Erythroblast (primary cell): ENCODE results near the gene DGKH.

Source experiments
- DNase-seq, 2 experiments: peaks; one replicate each; lab custom pipeline; 2025; lab: John Stamatoyannopoulos, UW
- GATA1 ChIP-seq: IDR thresholded peaks from 2 replicates; pipeline ENCODE4 v1.6.1; 2011; ENCODE audit warnings: low read depth, mild to moderate bottlenecking, control low read depth, low read length, moderate library complexity
- POLR2A ChIP-seq: IDR thresholded peaks from 2 replicates; pipeline ENCODE4 v1.6.1; 2011; ENCODE audit warnings: mild to moderate bottlenecking, low read length

Gene DGKH

GRCh38 chr13:42102961-42103865 lies 54.8 kb downstream of the DGKH start:
- TF ChIP-seq GATA1 (no peak), POLR2A (no peak)
- DNase-seq = no peak

GRCh38 chr13:42106998-42107397 lies 58.5 kb downstream of the DGKH start:
- TF ChIP-seq POLR2A = no peak
- no peak for DNase-seq

GRCh38 chr13:42107421-42107820 lies 59.0 kb downstream of the DGKH start:
- no peak for TF ChIP-seq POLR2A
- no peak for TF ChIP-seq GATA1
- no peak for DNase-seq

GRCh38 chr13:42108217-42108616 lies 59.8 kb downstream of the DGKH start:
- TF ChIP-seq POLR2A (no peak), GATA1 (no peak)
- DNase-seq = no peak

- no peak for DNase-seq
- TF ChIP-seq POLR2A (no peak), GATA1 (no peak)
Observed at GRCh38 chr13:42109957-42110356, 61.5 kb downstream of the DGKH start.

- peak; percentile 65 to 83 for DNase-seq
- TF ChIP-seq GATA1 (no peak), POLR2A (no peak)
Observed at GRCh38 chr13:42110410-42111155, 62.1 kb downstream of the DGKH start.

GRCh38 chr13:42112864-42113263 lies 64.4 kb downstream of the DGKH start:
- TF ChIP-seq GATA1 (no peak), POLR2A (no peak)
- no peak for DNase-seq

GRCh38 chr13:42113478-42113877 lies 65.0 kb downstream of the DGKH start:
- no peak for DNase-seq
- TF ChIP-seq GATA1 (no peak), POLR2A (no peak)

- TF ChIP-seq GATA1 (no peak), POLR2A (no peak)
- DNase-seq = no peak
Observed at GRCh38 chr13:42114278-42114677, 65.8 kb downstream of the DGKH start.

- no peak for DNase-seq
- TF ChIP-seq GATA1 (no peak), POLR2A (no peak)
Observed at GRCh38 chr13:42114912-42115311, 66.5 kb downstream of the DGKH start.

- TF ChIP-seq POLR2A = no peak
- no peak for TF ChIP-seq GATA1
- no peak for DNase-seq
Observed at GRCh38 chr13:42116225-42116624, 67.8 kb downstream of the DGKH start.

GRCh38 chr13:42119041-42119440 lies 70.6 kb downstream of the DGKH start:
- TF ChIP-seq GATA1 = no peak
- TF ChIP-seq POLR2A = no peak
- no peak for DNase-seq

- no peak for TF ChIP-seq GATA1
- no peak for TF ChIP-seq POLR2A
Observed at GRCh38 chr13:42119875-42120274, 71.4 kb downstream of the DGKH start.

GRCh38 chr13:42123600-42123999 lies 75.2 kb downstream of the DGKH start:
- no peak for TF ChIP-seq GATA1
- no peak for TF ChIP-seq POLR2A
- DNase-seq = no peak

More at GRCh38 chr13:42119875-42120274, 71.4 kb downstream of the DGKH start:
- no peak for DNase-seq

- no peak for TF ChIP-seq GATA1
- TF ChIP-seq POLR2A = no peak
- DNase-seq = no peak
Observed at GRCh38 chr13:42125046-42125445, 76.6 kb downstream of the DGKH start.
